Stimulated activated naive B cell treated with anti-CD40 and anti-IgM and Interleukin-4, amounts not matched to agents 10 μg/mL and 1 μg/mL and 100 μg/mL, for 72 hours (primary cell): ENCODE measurements around the gene SLC32A1.
A peak's percentile ranks its signal among the peaks of the same experiment; 100 is the strongest.

Source experiments
- ATAC-seq, 2 donors: fragments of 150-1000 bp; cut with Tn5 transposase; replicated peaks; 2 replicates each; pipeline ENCODE4 v1.10.0; 2021; ENCODE audit warnings: moderate library complexity in 1 of 2
- DNase-seq: peaks from one replicate; pipeline ENCODE4 v3.0.0; 2021
- H3K27ac Mint-ChIP-seq: one replicate; pipeline ENCODE4 v1.8.0; 2022; ENCODE audit warnings: mild to moderate bottlenecking, mixed read lengths
- H3K27me3 Mint-ChIP-seq, 2 donors: one replicate each; pipeline ENCODE4 v1.8.0; 2022; ENCODE audit warnings: mixed read lengths in 2 of 2
- H3K36me3 Mint-ChIP-seq, 2 donors: one replicate each; pipeline ENCODE4 v1.8.0; 2022; ENCODE audit warnings: mixed read lengths in 2 of 2, mild to moderate bottlenecking in 1 of 2
- H3K4me1 Mint-ChIP-seq, 2 donors: one replicate each; pipeline ENCODE4 v1.8.0; 2022; ENCODE audit warnings: mixed read lengths in 2 of 2, mild to moderate bottlenecking in 1 of 2
- H3K4me3 Mint-ChIP-seq, 2 donors: one replicate each; pipeline ENCODE4 v1.8.0; 2022; ENCODE audit warnings: mild to moderate bottlenecking in 2 of 2, mixed read lengths in 2 of 2, moderate library complexity in 1 of 2
- H3K9me3 Mint-ChIP-seq, 2 donors: one replicate each; pipeline ENCODE4 v1.8.0; 2022; ENCODE audit warnings: mixed read lengths in 2 of 2, mild to moderate bottlenecking in 1 of 2

Gene SLC32A1

GRCh38 chr20:38752029-38752428 lies 27.7 kb downstream of the SLC32A1 start:
- H3K27me3 Mint-ChIP-seq: no peaks in the 10 kb centered on the region
- DNase-seq: no peak
- no peak overlapping the region for H3K27ac Mint-ChIP-seq
- ATAC-seq: no peak
- H3K4me1 Mint-ChIP-seq: peaks cover 16 to 18% of the 10 kb centered on the region in 2 donors
- no peaks in the 10 kb centered on the region for H3K9me3 Mint-ChIP-seq
- H3K36me3 Mint-ChIP-seq: peaks cover 20 to 27% of the 10 kb centered on the region in 2 donors
- no peak overlapping the region for H3K4me3 Mint-ChIP-seq

GRCh38 chr20:38754924-38755323 lies 30.6 kb downstream of the SLC32A1 start:
- no peak for DNase-seq
- H3K4me1 Mint-ChIP-seq: peaks cover 0 to 2% of the 10 kb centered on the region in 2 donors
- H3K4me3 Mint-ChIP-seq: no peak overlapping the region
- ATAC-seq: no peak
- no peaks in the 10 kb centered on the region for H3K9me3 Mint-ChIP-seq
- H3K27me3 Mint-ChIP-seq: no peaks in the 10 kb centered on the region
- H3K27ac Mint-ChIP-seq: no peak overlapping the region
- H3K36me3 Mint-ChIP-seq: peaks cover 28 to 43% of the 10 kb centered on the region in 2 donors

DNA sequence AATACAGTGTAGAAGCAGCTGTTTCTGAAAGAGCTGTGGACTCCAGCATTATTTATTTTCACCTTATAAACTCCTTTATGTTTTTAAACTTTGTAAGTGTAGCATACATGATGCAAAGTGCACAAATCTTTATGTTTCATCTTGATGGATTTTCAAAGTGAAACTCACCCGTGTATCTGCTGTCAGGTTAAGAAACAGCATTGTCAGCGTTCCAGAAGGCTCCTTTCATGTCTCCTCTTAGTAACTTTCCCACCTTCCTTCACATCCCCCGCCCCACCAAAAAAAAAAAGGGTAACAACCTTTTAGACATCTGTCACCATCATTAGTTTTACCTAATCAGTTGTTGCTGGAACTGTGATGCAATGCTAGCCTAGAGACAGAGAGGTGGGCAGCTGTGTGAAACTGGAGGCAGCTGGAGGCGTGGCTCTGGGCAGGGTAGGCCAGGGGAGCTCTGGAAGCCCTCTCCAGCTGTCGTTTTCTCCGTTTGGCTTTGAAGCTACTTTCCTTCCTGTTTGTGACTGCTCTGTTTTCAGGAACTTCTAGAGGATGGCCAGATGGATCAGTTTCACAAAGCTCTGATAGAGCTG lies 31.1 kb downstream of the SLC32A1 start:
- no peak overlapping the region for H3K4me3 Mint-ChIP-seq
- no peak for DNase-seq
- H3K4me1 Mint-ChIP-seq: peaks cover 0 to 2% of the 10 kb centered on the region in 2 donors
- H3K9me3 Mint-ChIP-seq: no peaks in the 10 kb centered on the region
- H3K27ac Mint-ChIP-seq: no peak overlapping the region
- H3K36me3 Mint-ChIP-seq: peaks cover 32 to 48% of the 10 kb centered on the region in 2 donors
- no peaks in the 10 kb centered on the region for H3K27me3 Mint-ChIP-seq
- no peak for ATAC-seq

DNA sequence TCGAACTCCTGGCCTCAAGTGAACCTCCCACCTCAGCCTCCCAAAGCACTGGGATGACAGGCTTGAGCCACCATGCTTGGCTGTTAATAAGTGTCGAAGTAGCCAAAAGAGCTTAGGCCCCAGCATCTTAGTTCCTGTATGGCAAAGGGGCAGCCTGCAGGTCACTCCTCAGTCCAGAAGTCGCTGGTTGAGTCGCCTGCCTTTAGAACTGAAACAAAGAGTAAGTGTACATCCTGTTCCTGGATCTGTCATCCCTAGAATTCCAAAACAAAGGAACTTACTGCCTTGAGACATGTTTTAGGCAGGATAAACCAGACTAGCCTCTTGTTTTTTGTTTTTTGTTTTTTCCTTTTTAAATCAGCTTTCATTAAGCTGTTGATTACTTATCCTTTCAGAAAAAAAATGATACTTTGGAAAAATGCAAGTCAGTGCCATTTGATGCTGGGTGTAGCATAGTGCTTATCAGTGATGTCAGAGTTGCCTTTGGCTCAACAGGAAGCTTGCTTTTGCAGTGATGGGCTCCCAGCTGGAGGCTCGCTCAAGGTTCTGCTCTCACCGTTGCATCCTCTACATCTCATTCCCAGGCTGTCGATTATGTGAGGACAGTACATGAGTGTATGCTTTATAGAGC lies 33.0 kb downstream of the SLC32A1 start:
- no peaks in the 10 kb centered on the region for H3K27me3 Mint-ChIP-seq
- no peak overlapping the region for H3K4me3 Mint-ChIP-seq
- peaks cover 48 to 63% of the 10 kb centered on the region in 2 donors for H3K36me3 Mint-ChIP-seq
- H3K4me1 Mint-ChIP-seq: peaks cover 2 to 7% of the 10 kb centered on the region in 2 donors
- DNase-seq (no peak), ATAC-seq (no peak)
- H3K9me3 Mint-ChIP-seq: no peaks in the 10 kb centered on the region
- no peak overlapping the region for H3K27ac Mint-ChIP-seq

GRCh38 chr20:38759106-38759505 lies 34.8 kb downstream of the SLC32A1 start:
- no peak for DNase-seq
- H3K4me1 Mint-ChIP-seq: peaks cover 2 to 7% of the 10 kb centered on the region in 2 donors
- H3K27me3 Mint-ChIP-seq: no peaks in the 10 kb centered on the region
- H3K9me3 Mint-ChIP-seq: no peaks in the 10 kb centered on the region
- H3K36me3 Mint-ChIP-seq: peaks cover 53 to 70% of the 10 kb centered on the region in 2 donors
- H3K27ac Mint-ChIP-seq: no peak overlapping the region
- ATAC-seq: no peak
- H3K4me3 Mint-ChIP-seq: no peak overlapping the region

DNA sequence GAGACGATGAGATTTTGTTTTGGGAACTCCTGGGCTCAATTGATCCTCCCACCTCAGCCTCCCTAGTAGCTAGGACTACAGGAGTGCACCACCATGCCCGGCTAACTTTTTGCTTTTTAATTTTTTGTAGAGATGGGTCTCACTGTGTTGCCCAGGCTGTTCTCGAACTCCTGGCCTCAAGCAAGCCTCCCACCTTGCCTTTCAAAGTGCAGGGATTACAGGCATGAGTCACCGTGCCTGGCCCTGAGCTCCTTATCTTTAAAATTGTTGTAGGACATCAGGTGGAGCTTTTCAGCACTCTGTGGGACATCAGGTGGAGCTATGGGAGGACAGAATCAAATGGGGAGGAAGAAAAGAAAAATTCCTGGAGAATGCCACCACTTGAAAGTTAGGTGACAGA lies 36.7 kb downstream of the SLC32A1 start:
- no peak overlapping the region for H3K27ac Mint-ChIP-seq
- peaks cover 49 to 72% of the 10 kb centered on the region in 2 donors for H3K36me3 Mint-ChIP-seq
- H3K27me3 Mint-ChIP-seq: no peaks in the 10 kb centered on the region

GRCh38 chr20:38762174-38762573 lies 37.9 kb downstream of the SLC32A1 start:
- peaks cover 46 to 74% of the 10 kb centered on the region in 2 donors for H3K36me3 Mint-ChIP-seq
- no peak overlapping the region for H3K27ac Mint-ChIP-seq
- no peaks in the 10 kb centered on the region for H3K9me3 Mint-ChIP-seq
- ATAC-seq (no peak), DNase-seq (no peak)
- peaks cover 2 to 7% of the 10 kb centered on the region in 2 donors for H3K4me1 Mint-ChIP-seq
- no peaks in the 10 kb centered on the region for H3K27me3 Mint-ChIP-seq
- no peak overlapping the region for H3K4me3 Mint-ChIP-seq

More for the DNA sequence above, 36.7 kb downstream of the SLC32A1 start:
- H3K4me1 Mint-ChIP-seq: peaks cover 2 to 7% of the 10 kb centered on the region in 2 donors
- DNase-seq (no peak), ATAC-seq (no peak)
- no peak overlapping the region for H3K4me3 Mint-ChIP-seq
- H3K9me3 Mint-ChIP-seq: no peaks in the 10 kb centered on the region

GRCh38 chr20:38763616-38764015 lies 39.3 kb downstream of the SLC32A1 start:
- H3K9me3 Mint-ChIP-seq: no peaks in the 10 kb centered on the region
- no peaks in the 10 kb centered on the region for H3K27me3 Mint-ChIP-seq
- H3K36me3 Mint-ChIP-seq: peaks cover 49 to 76% of the 10 kb centered on the region in 2 donors
- peak overlapping the region; percentile 44 for H3K27ac Mint-ChIP-seq
- H3K4me3 Mint-ChIP-seq: no peak overlapping the region
- no peak for ATAC-seq
- H3K4me1 Mint-ChIP-seq: peaks cover 2 to 7% of the 10 kb centered on the region in 2 donors
- DNase-seq: no peak

DNA sequence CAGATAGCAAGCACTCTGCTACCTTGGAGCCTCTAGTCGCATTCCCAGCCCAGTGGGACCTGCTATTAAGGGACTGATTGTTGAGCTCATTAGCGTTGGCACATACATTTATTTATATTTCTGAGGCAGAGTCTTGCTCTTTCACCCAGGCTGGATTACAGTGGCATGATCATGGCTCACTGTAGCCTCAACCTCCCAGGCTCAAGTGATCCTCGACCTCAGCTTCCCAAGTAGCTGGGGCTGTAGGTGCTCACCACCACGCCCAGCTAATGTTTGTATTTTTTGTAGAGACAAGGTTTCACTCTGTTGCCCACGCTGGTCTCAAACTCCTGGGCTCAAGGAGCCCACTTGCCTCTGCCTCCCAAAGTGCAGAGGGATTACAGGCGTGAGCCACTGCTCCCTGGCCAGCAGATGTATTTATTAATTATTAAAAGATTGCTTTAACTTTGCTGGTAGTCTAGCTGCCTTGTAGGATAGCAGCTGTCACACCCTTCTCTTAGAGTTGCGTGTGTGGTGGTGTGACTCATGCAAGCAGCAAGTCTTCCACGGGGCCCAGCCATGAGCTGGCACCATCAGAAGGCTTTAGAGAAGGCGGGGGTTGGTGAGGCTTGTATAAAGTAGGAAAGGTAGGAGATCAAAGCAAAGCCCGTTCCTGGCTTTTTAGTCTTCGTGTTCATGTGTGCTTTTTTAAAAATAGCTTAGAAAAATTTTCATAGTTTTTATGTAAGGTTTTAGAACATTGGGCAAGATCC lies 40.5 kb downstream of the SLC32A1 start:
- ATAC-seq (no peak), DNase-seq (no peak)

GRCh38 chr20:38766071-38766470 lies 41.8 kb downstream of the SLC32A1 start:
- H3K27me3 Mint-ChIP-seq: no peaks in the 10 kb centered on the region

More for the DNA sequence above, 40.5 kb downstream of the SLC32A1 start:
- Mint-ChIP-seq H3K27ac (no peak overlapping the region), H3K27me3 (no peaks in the 10 kb centered on the region), H3K36me3 (peaks cover 54 to 75% of the 10 kb centered on the region in 2 donors), H3K9me3 (no peaks in the 10 kb centered on the region), H3K4me1 (peaks cover 2 to 7% of the 10 kb centered on the region in 2 donors), H3K4me3 (no peak overlapping the region)

GRCh38 chr20:38769376-38770295 lies 45.4 kb downstream of the SLC32A1 start:
- peaks cover 50 to 72% of the 10 kb centered on the region in 2 donors for H3K36me3 Mint-ChIP-seq
- H3K4me3 Mint-ChIP-seq: no peak overlapping the region
- peaks cover 4 to 13% of the 10 kb centered on the region in 2 donors for H3K9me3 Mint-ChIP-seq
- H3K4me1 Mint-ChIP-seq: peaks cover 0 to 2% of the 10 kb centered on the region in 2 donors
- no peak for DNase-seq
- no peaks in the 10 kb centered on the region for H3K27me3 Mint-ChIP-seq
- no peak for ATAC-seq
- H3K27ac Mint-ChIP-seq: no peak overlapping the region

More at GRCh38 chr20:38766071-38766470, 41.8 kb downstream of the SLC32A1 start:
- ATAC-seq (no peak), DNase-seq (no peak)
- peaks cover 44 to 72% of the 10 kb centered on the region in 2 donors for H3K36me3 Mint-ChIP-seq
- H3K9me3 Mint-ChIP-seq: no peaks in the 10 kb centered on the region
- H3K4me3 Mint-ChIP-seq: no peak overlapping the region
- H3K4me1 Mint-ChIP-seq: peaks cover 4 to 7% of the 10 kb centered on the region in 2 donors
- H3K27ac Mint-ChIP-seq: no peak overlapping the region

GRCh38 chr20:38770546-38770945 lies 46.3 kb downstream of the SLC32A1 start:
- Mint-ChIP-seq H3K9me3 (peaks cover 4 to 13% of the 10 kb centered on the region in 2 donors), H3K36me3 (peaks cover 49 to 74% of the 10 kb centered on the region in 2 donors), H3K27ac (no peak overlapping the region), H3K4me3 (no peak overlapping the region), H3K27me3 (no peaks in the 10 kb centered on the region), H3K4me1 (peaks cover 0 to 2% of the 10 kb centered on the region in 2 donors)
- no peak for DNase-seq
- no peak for ATAC-seq

GRCh38 chr20:38770970-38771369 lies 46.7 kb downstream of the SLC32A1 start:
- H3K27me3 Mint-ChIP-seq: no peaks in the 10 kb centered on the region
- peak overlapping the region; percentile 20 for H3K27ac Mint-ChIP-seq
- no peak for ATAC-seq
- H3K4me1 Mint-ChIP-seq: peaks cover 0 to 2% of the 10 kb centered on the region in 2 donors
- DNase-seq: no peak
- H3K4me3 Mint-ChIP-seq: no peak overlapping the region
- peaks cover 45 to 72% of the 10 kb centered on the region in 2 donors for H3K36me3 Mint-ChIP-seq
- peaks cover 4 to 13% of the 10 kb centered on the region in 2 donors for H3K9me3 Mint-ChIP-seq

DNA sequence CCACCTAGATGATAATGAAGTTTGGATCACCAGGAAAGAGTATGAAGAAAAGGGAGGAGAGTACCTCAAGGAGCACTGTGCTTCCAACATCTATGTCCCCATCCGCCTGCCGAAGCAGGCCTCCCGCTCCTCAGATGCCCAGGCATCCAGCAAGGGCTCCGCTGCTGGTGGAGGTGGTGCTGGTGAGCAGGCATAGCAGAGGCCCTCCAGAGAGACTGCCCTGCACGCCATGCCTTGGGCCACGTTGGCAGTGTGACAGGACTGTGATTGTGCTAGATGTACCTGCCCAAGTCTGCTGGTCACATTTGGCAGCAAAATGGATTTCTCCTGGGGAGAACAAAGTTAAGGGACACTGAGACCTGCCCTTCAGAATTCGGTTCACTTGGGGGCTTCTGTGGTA lies 47.3 kb downstream of the SLC32A1 start:
- peaks cover 0 to 2% of the 10 kb centered on the region in 2 donors for H3K4me1 Mint-ChIP-seq
- peaks cover 4 to 13% of the 10 kb centered on the region in 2 donors for H3K9me3 Mint-ChIP-seq
- no peak overlapping the region for H3K4me3 Mint-ChIP-seq
- H3K36me3 Mint-ChIP-seq: peaks cover 49 to 69% of the 10 kb centered on the region in 2 donors
- no peak overlapping the region for H3K27ac Mint-ChIP-seq
- ATAC-seq (no peak), DNase-seq (no peak)
- no peaks in the 10 kb centered on the region for H3K27me3 Mint-ChIP-seq
